Heart left ventricle (tissue), 13 donors: ENCODE results near the gene XPC.

ENCODE experiments used
- CTCF ChIP-seq, 12 donors: fragments of 200-600 bp; sonication (generic) in 4 of 12; IDR thresholded peaks; one replicate each; pipeline versions ENCODE4 v1.5.0 to v1.8.0; 2018 to 2022; ENCODE audit warnings: antibody characterized with exemption in 12 of 12, mild to moderate bottlenecking in 5 of 12
- POLR2A ChIP-seq, 2 donors: fragments of 450-650 bp; IDR thresholded peaks; one replicate each; pipeline ENCODE4 v1.6.1; 2017; ENCODE audit warnings: antibody characterized with exemption in 2 of 2, mild to moderate bottlenecking in 2 of 2, moderate library complexity in 2 of 2
- donor health status: ischemic (EF 13 %, LVEDD 7.1; RV severe dilation, severe dysfunction).
- donor health status: DM: no; HTN: yes; CAD: no.
- donor health status: DM: no; HTN: no; CAD: no.
- donor health status: ischemic (EF 25% LVEDD 6.9; RV normal size, moderate dysfunction).
- donor health status: ischemic (EF 25% LVEDD 5.7; RV mildly dilated, moderate dysfunction).
- donor health status: ischemic (EF 35%, LVEDD 5.7; RV mildly dilated, moderate dysfunction).
- donor health status: nonischemic (EF 11% LVEDD 7.7; RV severe dilation, severe dysfunction).
- donor health status: DM: yes; HTN: yes; CAD: no.
- donor health status: PGD.
- donor health status: ischemic (EF 29% LVEDD 5.4; RV normal size, mild dysfunction).
- donor health status: nonischemic (EF 23%, LVEDD 6.1; RV moderate dilation, normal function).

GRCh38 chr3:14203521-14204079 lies 25.2 kb upstream of the XPC start:
- TF ChIP-seq CTCF (IDR thresholded peaks at IDR 0.05) (peak; percentile 74 to 90 (median 85)), POLR2A (IDR thresholded peaks at IDR 0.05) (no peak)
